Measurements from ENCODE around the gene CCNT2.

- TF ChIP-seq EZH2 (IDR thresholded peaks at IDR 0.05; ENCODE audit: borderline replicate concordance): no peak
- TF ChIP-seq CTCF (IDR thresholded peaks at IDR 0.05; ENCODE audit: poor library complexity): no peak
Observed at GRCh38 chr2:134905168-134905567, 13.5 kb upstream of the CCNT2 start.

All from hepatocyte (in vitro differentiated cells).